DOHH2 (cell line): Measurements from ENCODE around the gene PDE10A.

Experiments used
- H3F3A ChIP-seq: fragments of 200-600 bp; sonication (generic), shearing (Covaris generic); 2 replicates; pipeline ENCODE4 v1.6.0; 2016; ENCODE audit warnings: antibody characterized with exemption, mild to moderate bottlenecking; ENCODE audit not compliant: control insufficient read depth, insufficient read depth
- H3K27ac ChIP-seq: fragments of 200-600 bp; sonication (generic); 2 replicates; pipeline ENCODE4 v1.5.1; 2014; ENCODE audit warnings: low read depth, mild to moderate bottlenecking, low read length, moderate library complexity
- H3K27me3 ChIP-seq: fragments of 200-600 bp; sonication (generic); 2 replicates; pipeline ENCODE4 v1.6.1; 2014; ENCODE audit warnings: mild to moderate bottlenecking, low read length, mixed read lengths; ENCODE audit not compliant: control insufficient read depth
- H3K36me3 ChIP-seq: fragments of 200-600 bp; sonication (generic); 2 replicates; pipeline ENCODE4 v1.6.1; 2014; ENCODE audit warnings: mild to moderate bottlenecking, low read length, moderate library complexity, mixed read lengths; ENCODE audit not compliant: control insufficient read depth
- H3K4me1 ChIP-seq: fragments of 200-600 bp; sonication (generic); 2 replicates; pipeline ENCODE4 v1.6.1; 2014; ENCODE audit warnings: mild to moderate bottlenecking, low read length, mixed read lengths; ENCODE audit not compliant: control insufficient read depth
- H3K4me2 ChIP-seq: fragments of 200-600 bp; sonication (generic); 2 replicates; pipeline ENCODE4 v1.6.0; 2014; ENCODE audit warnings: mild to moderate bottlenecking, low read length, moderate library complexity
- H3K4me3 ChIP-seq: fragments of 200-600 bp; sonication (generic); 2 replicates; pipeline ENCODE4 v1.5.1; 2014; ENCODE audit warnings: mild to moderate bottlenecking, low read length, mixed read lengths
- H3K79me2 ChIP-seq: fragments of 200-600 bp; sonication (generic); 2 replicates; pipeline ENCODE4 v1.6.1; 2014; ENCODE audit warnings: mild to moderate bottlenecking, low read length, mixed read lengths; ENCODE audit not compliant: control insufficient read depth
- H3K9me2 ChIP-seq: fragments of 200-600 bp; sonication (generic); replicated peaks from 2 replicates; pipeline ENCODE4 v1.6.1; 2014; ENCODE audit warnings: mild to moderate bottlenecking, low read length, mixed read lengths; ENCODE audit not compliant: control insufficient read depth
- H3K9me3 ChIP-seq: fragments of 200-600 bp; sonication (generic); 2 replicates; pipeline ENCODE4 v1.6.1; 2014; ENCODE audit warnings: antibody characterized with exemption, low read length, mixed read lengths; ENCODE audit not compliant: control insufficient read depth, insufficient read depth
- H4K20me1 ChIP-seq: fragments of 200-600 bp; sonication (generic); 2 replicates; pipeline ENCODE4 v1.6.0; 2014; ENCODE audit warnings: low read depth, mild to moderate bottlenecking, antibody characterized with exemption, low read length, moderate library complexity; ENCODE audit not compliant: control insufficient read depth, insufficient read depth
- CTCF ChIP-seq: fragments of 200-600 bp; sonication (generic); IDR thresholded peaks from one replicate; pipeline ENCODE4 v1.5.1; 2014; ENCODE audit warnings: antibody characterized with exemption, mild to moderate bottlenecking, low read depth, low read length; ENCODE audit not compliant: poor library complexity, severe bottlenecking
- EZH2phosphoT487 ChIP-seq: fragments of 200-600 bp; sonication (generic); IDR thresholded peaks from 2 replicates; pipeline ENCODE4 v1.6.1; 2017; ENCODE audit warnings: borderline replicate concordance, mild to moderate bottlenecking, antibody characterized with exemption, low read length, moderate library complexity, mixed read lengths

PDE10A gene

DNA sequence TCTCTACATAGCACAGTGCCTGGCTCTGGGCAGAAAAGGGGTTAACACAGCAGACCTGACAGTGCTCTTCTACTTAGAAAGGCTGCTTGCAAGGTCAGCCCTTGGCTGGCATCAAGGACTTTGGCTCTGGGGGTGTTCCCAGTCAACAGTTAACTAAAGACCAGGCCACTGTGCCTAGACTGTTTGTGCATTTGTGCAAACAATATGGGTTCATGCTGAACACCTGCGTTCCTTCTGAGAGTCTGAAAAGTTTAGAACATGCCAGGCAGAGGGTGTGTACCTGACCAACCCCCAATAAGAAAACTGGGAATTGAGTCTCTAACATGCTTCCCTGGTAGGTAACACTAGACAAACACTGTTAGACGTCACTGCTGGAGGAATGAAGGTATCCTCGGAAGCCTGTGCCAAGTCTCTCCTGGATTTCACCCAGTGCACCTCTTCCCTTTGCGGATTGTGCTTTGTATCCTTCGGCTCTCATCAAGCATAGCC lies 110.7 kb downstream of the PDE10A start:
- Histone ChIP-seq H3K9me3 (no peaks in the 10 kb centered on the region), H3K9me2 (no peaks in the 10 kb centered on the region), H3K4me3 (no peak overlapping the region), H3K36me3 (no peaks in the 10 kb centered on the region), H3F3A (no peaks in the 10 kb centered on the region), H4K20me1 (no peaks in the 10 kb centered on the region), H3K27me3 (no peaks in the 10 kb centered on the region), H3K27ac (no peak overlapping the region), H3K4me2 (no peak overlapping the region), H3K4me1 (no peaks in the 10 kb centered on the region), H3K79me2 (no peaks in the 10 kb centered on the region)
- TF ChIP-seq CTCF: no peak
- no peak for TF ChIP-seq EZH2phosphoT487

- Histone ChIP-seq H3K4me3 (no peak overlapping the region), H3K9me2 (no peaks in the 10 kb centered on the region), H3K27me3 (no peaks in the 10 kb centered on the region), H3F3A (no peaks in the 10 kb centered on the region), H3K79me2 (no peaks in the 10 kb centered on the region), H3K27ac (no peak overlapping the region), H3K4me2 (no peak overlapping the region), H3K9me3 (no peaks in the 10 kb centered on the region), H3K4me1 (no peaks in the 10 kb centered on the region), H3K36me3 (no peaks in the 10 kb centered on the region), H4K20me1 (no peaks in the 10 kb centered on the region)
- TF ChIP-seq CTCF (no peak), EZH2phosphoT487 (no peak)
Measured at GRCh38 chr6:165551828-165552227, 111.2 kb downstream of the PDE10A start.

DNA sequence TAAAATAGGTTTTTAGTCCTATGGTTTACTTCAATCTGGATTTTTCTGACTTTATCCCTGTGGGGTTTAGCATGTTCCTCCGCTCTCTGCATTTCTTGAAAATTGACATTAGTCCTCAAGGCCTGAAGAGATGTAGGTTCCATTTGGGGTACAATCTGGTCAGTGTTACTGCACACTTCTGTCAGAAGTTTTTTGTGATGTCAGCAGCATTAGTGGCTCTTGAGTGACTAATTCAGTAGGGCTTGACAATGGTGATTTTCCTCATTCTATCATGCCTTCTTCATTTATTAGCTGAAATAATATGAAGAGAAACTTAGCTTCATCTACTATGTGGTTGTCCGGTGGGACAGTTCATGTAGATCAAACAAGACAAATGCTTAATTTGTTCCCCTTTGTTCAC lies 114.6 kb downstream of the PDE10A start:
- no peaks in the 10 kb centered on the region for H3K9me2 ChIP-seq
- no peaks in the 10 kb centered on the region for H3K79me2 ChIP-seq
- H3K4me1 ChIP-seq: no peaks in the 10 kb centered on the region
- no peak overlapping the region for H3K27ac ChIP-seq
- no peak overlapping the region for H3K4me2 ChIP-seq
- no peaks in the 10 kb centered on the region for H4K20me1 ChIP-seq
- no peaks in the 10 kb centered on the region for H3F3A ChIP-seq
- H3K4me3 ChIP-seq: no peak overlapping the region
- H3K9me3 ChIP-seq: no peaks in the 10 kb centered on the region
- no peaks in the 10 kb centered on the region for H3K27me3 ChIP-seq
- TF ChIP-seq EZH2phosphoT487: no peak
- TF ChIP-seq CTCF: no peak
- H3K36me3 ChIP-seq: no peaks in the 10 kb centered on the region
